ENCODE results near the gene NRXN3.

- TF ChIP-seq ZSCAN16 (tag by site-specific recombination; IDR thresholded peaks at IDR 0.05) = no peak
- no peak for TF ChIP-seq ZNF600 (tag by site-specific recombination; IDR thresholded peaks at IDR 0.05)
- TF ChIP-seq ZNF274 (IDR thresholded peaks at IDR 0.05; ENCODE audit: low read length) = no peak
- no peak for TF ChIP-seq ZNF274 (tag by site-specific recombination; IDR thresholded peaks at IDR 0.05; ENCODE audit: borderline replicate concordance)
- TF ChIP-seq HOXA7 (CRISPR knock-in tag; IDR thresholded peaks at IDR 0.05; ENCODE audit: borderline replicate concordance) = no peak
- TF ChIP-seq SP2 (tag by site-specific recombination; IDR thresholded peaks at IDR 0.05) = no peak
- TF ChIP-seq ELK4 (IDR thresholded peaks at IDR 0.05; ENCODE audit: borderline replicate concordance, low read depth, low read length) = no peak
- TF ChIP-seq CTCF (tag by site-specific recombination; IDR thresholded peaks at IDR 0.05) = no peak
- no peak for TF ChIP-seq ZNF398 (tag by site-specific recombination; IDR thresholded peaks at IDR 0.05)
- TF ChIP-seq ZNF121 (tag by site-specific recombination; IDR thresholded peaks at IDR 0.05) = no peak
These were observed 1254.3 kb downstream of the NRXN3 start for GRCh38 chr14:79424462-79424861.
